Measurements from ENCODE around the gene SHISA9.

DNA sequence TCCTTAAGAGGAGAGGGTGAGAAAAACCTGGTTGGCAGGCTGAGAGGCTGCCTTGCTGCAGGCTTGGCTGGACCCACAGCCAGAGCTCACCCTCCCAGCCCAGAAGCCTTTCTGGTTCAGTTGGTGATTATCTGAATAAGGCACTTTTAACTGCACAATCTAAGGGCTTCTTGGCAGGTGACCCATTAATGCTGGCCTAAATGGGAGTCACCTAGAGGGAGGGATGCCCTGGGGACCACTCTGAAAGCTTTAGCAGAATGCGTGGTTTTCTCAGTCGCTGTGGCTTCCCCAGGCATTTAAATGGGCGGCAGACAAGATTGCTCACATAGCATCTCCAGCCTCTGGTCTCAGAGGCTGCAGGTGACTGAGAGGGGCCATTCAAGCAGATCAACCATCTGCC lies 33.2 kb upstream of the SHISA9 start:
- no peak for TF ChIP-seq YY1 (IDR thresholded peaks at IDR 0.05)
- no peak for TF ChIP-seq FOXA1 (IDR thresholded peaks at IDR 0.05)
